Lower lobe of right lung (tissue), 2 donors: Measurements from ENCODE around the gene TMED8. TPM values are rescaled to one million over a fixed set of nuclear protein-coding genes. Genes with fewer than 3 reads are reported as not detected.
"Not testable (repeated sequence)": the region's sequence is repeated elsewhere in the genome, so short reads cannot be mapped to it uniquely, and the experiment has no call there.

Experiments used
- ATAC-seq, 2 donors: fragments of 200-7000 bp; cut with Tn5 transposase; one replicate each; pipeline ENCODE4 v1.9.1; 2020 to 2022; ENCODE audit warnings: mild to moderate bottlenecking in 2 of 2, moderate library complexity in 2 of 2
- DNase-seq: peaks from one replicate; pipeline ENCODE4 v3.0.0-alpha.2; 2020
- H3K27ac ChIP-seq: fragments of 200-600 bp; one replicate; pipeline ENCODE4 v1.8.0; 2022
- H3K27me3 ChIP-seq: fragments of 200-600 bp; one replicate; pipeline ENCODE4 v1.8.0; 2022; ENCODE audit warnings: low read depth
- H3K36me3 ChIP-seq: fragments of 200-600 bp; one replicate; pipeline ENCODE4 v1.8.0; 2022; ENCODE audit warnings: mild to moderate bottlenecking
- H3K4me1 ChIP-seq: fragments of 200-600 bp; one replicate; pipeline ENCODE4 v1.8.0; 2022
- H3K4me3 ChIP-seq: fragments of 200-600 bp; one replicate; pipeline ENCODE4 v1.8.0; 2022; ENCODE audit warnings: mild to moderate bottlenecking
- H3K9me3 ChIP-seq: fragments of 200-600 bp; one replicate; pipeline ENCODE4 v1.8.0; 2022
- CTCF ChIP-seq: fragments of 200-600 bp; IDR thresholded peaks from one replicate; pipeline ENCODE4 v1.8.0; 2022; ENCODE audit warnings: antibody characterized with exemption, mild to moderate bottlenecking
- intact Hi-C: fragments of 100-400 bp; cut with DNase I; formaldehyde crosslinking; loops from one replicate; pipeline ENCODE4 v1.11.0; 2022
- total RNA-seq: library from RNA; stranded (reverse); fragmentation: NEBNext Ultra II Directional; extraction: Animal tissue kit (Norgen Biotek cat#: 25700); gene quantifications from one replicate; pipeline ENCODE4 v1.2.1, GENCODE V29; 2021
- donor health status: DM: no; HTN: yes; CAD: no; lungs with severe emphysema.

The TMED8 gene
- total RNA-seq, 1 donor from 2014 or later = 12.1 TPM

GRCh38 chr14:77339407-77339806, 37.5 kb downstream of the TMED8 start:
- Histone ChIP-seq H3K36me3 (peaks cover 42% of the 10 kb centered on the region), H3K4me1 (no peaks in the 10 kb centered on the region), H3K27ac (no peak overlapping the region), H3K27me3 (no peaks in the 10 kb centered on the region), H3K9me3 (no peaks in the 10 kb centered on the region), H3K4me3 (no peak overlapping the region)
- intact Hi-C loops = no loop called here
- no peak for ATAC-seq
- no peak for DNase-seq
- no peak for TF ChIP-seq CTCF

GRCh38 chr14:77338302-77338701, 38.6 kb downstream of the TMED8 start:
- peaks cover 39% of the 10 kb centered on the region for H3K36me3 ChIP-seq
- H3K4me1 ChIP-seq = no peaks in the 10 kb centered on the region
- no peak overlapping the region for H3K27ac ChIP-seq
- DNase-seq = no peak
- ATAC-seq = no peak
- H3K9me3 ChIP-seq = no peaks in the 10 kb centered on the region
- intact Hi-C loops = no loop called here
- TF ChIP-seq CTCF = no peak
- no peaks in the 10 kb centered on the region for H3K27me3 ChIP-seq
- H3K4me3 ChIP-seq = no peak overlapping the region

GRCh38 chr14:77337880-77338279, 39.0 kb downstream of the TMED8 start:
- no peak overlapping the region for H3K4me3 ChIP-seq
- H3K27me3 ChIP-seq = no peaks in the 10 kb centered on the region
- ATAC-seq (no peak), DNase-seq (no peak)
- H3K4me1 ChIP-seq = no peaks in the 10 kb centered on the region
- intact Hi-C loops = no loop called here
- H3K27ac ChIP-seq = no peak overlapping the region
- peaks cover 35% of the 10 kb centered on the region for H3K36me3 ChIP-seq
- no peak for TF ChIP-seq CTCF
- no peaks in the 10 kb centered on the region for H3K9me3 ChIP-seq

GRCh38 chr14:77337255-77337654, 39.6 kb downstream of the TMED8 start:
- H3K27me3 ChIP-seq, DNase-seq, H3K4me1 ChIP-seq, ATAC-seq, H3K4me3 ChIP-seq, H3K27ac ChIP-seq, intact Hi-C loops, H3K9me3 ChIP-seq: not testable (repeated sequence)
- peaks cover 28% of the 10 kb centered on the region for H3K36me3 ChIP-seq

- intact Hi-C loops = no loop called here
- ATAC-seq = no peak
- TF ChIP-seq CTCF = no peak
- Histone ChIP-seq H3K27ac (no peak overlapping the region), H3K36me3 (peaks cover 12% of the 10 kb centered on the region), H3K4me3 (no peak overlapping the region), H3K4me1 (no peaks in the 10 kb centered on the region), H3K27me3 (no peaks in the 10 kb centered on the region), H3K9me3 (no peaks in the 10 kb centered on the region)
- DNase-seq = no peak
Measured at GRCh38 chr14:77335576-77335975, 41.3 kb downstream of the TMED8 start.

- no peaks in the 10 kb centered on the region for H3K9me3 ChIP-seq
- H3K36me3 ChIP-seq = no peaks in the 10 kb centered on the region
- no peak for DNase-seq
- H3K27ac ChIP-seq = no peak overlapping the region
- no peaks in the 10 kb centered on the region for H3K4me1 ChIP-seq
- no peak for ATAC-seq
- H3K4me3 ChIP-seq = no peak overlapping the region
- intact Hi-C loops = no loop called here
- H3K27me3 ChIP-seq = no peaks in the 10 kb centered on the region
- TF ChIP-seq CTCF = no peak
Measured at GRCh38 chr14:77329872-77330271, 47.0 kb downstream of the TMED8 start.
